Stimulated activated CD8-positive, alpha-beta memory T cell treated with anti-CD3 and anti-CD28 coated beads, Interleukin-7, amount 100 ng/mL, for 48 hours (primary cell): ENCODE data around the gene PANX1.

ENCODE experiments used
- DNase-seq, 2 donors: peaks; one replicate each; pipeline ENCODE4 v3.0.0-alpha.2; 2020; ENCODE audit warnings: low read depth in 1 of 2; ENCODE audit errors: extremely low read depth in 1 of 2

PANX1 gene

DNA sequence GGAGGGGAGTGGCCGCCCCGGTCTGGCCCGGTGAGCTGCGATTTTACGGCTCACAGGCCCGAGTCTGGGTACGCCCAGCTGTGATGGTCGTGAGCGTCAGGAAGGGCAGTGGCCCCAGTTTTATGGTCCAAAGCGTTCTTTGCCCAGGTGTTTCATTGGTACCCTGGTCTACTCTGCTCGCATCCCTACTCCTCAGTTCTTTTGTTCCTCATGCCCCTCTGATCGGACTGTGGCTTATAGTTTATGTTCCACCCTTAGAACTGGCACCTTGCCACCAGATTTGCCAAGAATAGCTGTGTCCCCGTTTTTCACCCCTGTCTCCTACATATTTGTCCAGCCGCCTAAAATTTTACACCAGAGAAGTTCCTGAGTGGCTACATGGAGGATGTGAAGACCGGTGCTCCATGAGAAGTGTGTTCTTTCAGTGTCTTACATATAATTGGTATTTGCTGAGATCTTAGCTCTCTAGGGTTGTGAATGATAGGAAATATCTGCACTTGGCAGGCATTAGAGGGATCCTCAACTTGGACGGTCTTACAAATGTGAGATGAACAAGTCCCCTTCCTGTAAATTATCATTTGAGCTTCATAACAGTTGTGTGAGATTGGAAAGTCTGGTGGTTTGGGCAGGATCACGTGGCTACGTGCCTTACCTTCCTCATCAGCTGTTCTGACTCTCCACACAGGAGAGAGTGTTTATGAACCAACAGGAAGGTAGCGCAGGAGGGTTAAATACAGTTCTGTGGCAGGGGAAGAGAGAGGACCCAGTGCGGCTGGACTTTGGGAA is 1.1 kb downstream of the PANX1 start:
- no peak for DNase-seq

DNA sequence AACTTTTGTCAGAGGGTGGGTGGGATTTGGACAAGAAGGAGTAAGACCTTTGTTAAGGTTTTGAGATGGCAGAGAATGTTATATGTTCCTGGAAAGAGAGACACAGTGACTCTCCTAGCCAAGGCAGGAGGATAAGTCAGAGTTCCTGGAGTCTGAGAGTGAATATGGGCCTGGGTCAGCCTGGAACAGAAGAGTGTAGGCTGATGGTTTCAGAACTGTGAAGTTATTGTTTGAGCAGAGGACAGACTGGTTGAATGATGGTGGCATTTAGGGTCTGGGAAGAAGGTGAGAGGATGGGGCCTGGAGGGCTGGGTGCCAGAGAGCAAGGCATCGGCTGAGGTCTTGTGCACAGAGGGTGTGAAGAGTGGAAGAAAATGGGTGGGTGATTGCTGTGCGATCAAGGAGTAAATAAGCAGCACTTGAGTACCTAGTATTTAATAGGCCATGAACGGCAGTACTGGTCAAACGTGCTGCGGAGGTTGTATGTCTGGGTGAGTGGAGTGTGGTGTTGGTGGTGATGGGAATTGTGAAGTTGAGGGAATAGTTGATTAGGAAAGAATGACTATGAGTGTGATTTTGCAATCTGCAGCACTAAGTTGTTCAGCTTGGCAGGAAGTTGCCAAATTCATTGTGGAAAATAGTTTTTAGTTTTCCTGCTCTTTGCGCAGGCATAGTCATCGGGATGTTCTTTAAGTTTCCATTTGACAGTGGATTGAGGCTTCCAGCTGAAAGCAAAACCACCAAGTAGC is 1.8 kb downstream of the PANX1 start:
- no peak for DNase-seq

DNA sequence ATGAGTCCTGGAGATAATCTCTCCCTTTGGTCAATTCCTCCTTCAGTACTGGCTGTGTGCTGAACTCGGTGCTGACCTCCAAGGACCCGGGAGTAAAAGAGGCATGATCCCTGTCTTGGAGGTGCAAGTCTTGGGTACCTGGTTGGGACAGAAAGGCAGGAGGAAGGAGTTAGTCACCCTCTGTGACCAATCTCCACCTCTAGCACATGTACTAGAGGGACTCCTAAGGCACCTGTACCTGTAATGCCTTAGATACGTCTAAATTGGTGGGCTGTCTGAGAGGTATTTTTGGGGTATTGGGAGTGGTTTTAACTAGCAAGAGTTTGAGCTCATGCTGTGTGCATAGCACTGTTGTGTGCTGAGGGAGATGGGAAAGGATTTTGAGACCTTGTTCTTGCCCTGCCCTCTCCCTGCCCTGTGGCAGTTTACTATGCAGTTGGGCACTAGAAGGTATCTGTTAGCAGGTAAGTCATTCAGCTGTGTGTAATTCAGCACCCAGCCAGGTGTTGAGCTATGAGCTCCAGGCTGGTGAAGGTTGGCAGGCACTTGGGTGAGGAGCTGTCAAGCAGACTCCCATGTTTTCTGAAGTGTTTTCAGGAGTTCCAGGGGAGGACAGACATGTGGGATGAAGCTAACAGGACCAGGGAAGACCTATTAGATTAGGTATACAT is 2.5 kb downstream of the PANX1 start:
- no peak for DNase-seq

DNA sequence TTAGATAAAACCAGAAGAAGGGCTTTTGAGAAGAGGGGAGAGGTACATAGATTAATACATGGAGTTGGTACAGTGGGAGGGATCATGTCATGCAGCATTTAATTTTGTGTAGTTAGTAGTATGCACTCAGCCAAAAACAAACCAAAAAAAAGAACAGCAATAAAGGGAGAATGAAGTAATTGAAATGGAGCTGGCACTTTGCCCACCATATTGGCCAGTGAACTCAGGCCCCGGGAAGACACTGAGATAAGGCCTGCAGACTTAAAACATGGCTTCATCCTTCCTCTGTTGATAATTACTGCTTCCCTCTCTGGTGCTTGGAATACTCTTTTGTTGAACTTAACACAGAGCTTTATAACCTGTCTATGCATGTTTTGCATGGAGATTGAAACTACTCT is 3.1 kb downstream of the PANX1 start:
- DNase-seq = no peak

DNA sequence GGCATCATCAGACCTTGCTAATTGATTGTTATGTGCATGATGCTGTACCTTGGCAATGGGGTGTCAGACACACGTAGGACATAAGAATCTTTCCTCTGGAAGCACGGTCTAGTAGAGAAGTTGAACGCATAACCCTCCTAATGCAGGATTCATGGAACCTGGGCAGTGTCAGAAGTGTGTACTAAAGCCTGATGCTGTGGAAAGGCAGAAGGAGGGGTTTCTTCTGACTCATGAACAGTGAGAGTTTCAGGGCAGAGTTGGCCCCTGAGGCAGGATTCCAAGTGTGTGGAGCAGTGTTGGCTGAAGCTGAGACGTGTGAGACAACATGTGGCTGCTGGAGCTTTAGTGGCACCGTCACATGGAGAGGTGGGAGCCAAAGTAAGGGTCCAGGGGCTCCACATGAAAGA is 3.5 kb downstream of the PANX1 start:
- DNase-seq = no peak

DNA sequence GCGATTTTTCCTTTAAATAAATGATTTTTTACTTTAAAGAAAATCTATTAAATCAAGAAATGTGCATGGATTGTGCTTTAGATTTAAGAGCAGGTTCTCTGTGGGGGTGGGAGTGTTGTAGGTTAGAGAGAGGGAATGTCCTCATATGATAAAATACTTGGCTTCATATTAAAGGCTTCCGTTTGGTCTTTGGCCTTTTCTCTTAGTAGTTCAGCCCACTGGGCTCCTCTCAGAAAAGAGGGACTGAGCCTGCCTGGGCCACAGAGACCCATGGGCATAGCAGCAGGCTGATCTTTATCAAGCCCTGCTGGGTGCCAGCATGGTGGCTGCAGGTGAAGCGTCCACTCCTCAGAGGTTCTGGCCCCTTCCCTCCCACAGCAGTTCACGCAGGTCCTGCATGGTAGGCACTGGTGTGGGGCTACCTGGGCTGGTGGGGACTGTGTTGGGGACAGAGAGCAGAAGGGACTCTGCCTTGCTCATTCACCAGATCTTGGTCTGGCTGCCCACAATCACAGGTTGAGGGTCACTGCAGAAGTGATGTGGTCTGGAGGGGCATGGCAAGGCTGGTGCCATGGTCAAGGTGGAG is 4.3 kb downstream of the PANX1 start:
- DNase-seq = no peak

DNA sequence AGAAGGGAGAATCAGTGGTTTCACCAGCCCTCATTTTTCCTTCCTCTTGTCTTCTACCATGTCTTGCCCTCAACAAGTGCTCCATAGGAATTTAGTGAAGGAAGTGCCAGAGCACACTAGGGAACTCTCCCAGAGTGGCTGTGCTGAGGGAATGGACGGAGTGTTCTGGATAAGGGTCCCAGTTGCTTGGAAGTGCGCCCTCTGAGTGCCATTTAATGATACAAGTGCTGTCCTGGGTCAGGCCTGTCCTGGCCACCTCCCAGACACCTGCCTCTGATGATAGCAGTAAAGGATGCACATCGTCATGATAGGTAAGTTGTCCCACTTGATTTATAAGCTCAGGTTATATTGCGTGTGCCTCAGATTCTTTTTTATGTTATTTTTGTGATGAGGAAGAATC is 5.1 kb downstream of the PANX1 start:
- no peak for DNase-seq

DNA sequence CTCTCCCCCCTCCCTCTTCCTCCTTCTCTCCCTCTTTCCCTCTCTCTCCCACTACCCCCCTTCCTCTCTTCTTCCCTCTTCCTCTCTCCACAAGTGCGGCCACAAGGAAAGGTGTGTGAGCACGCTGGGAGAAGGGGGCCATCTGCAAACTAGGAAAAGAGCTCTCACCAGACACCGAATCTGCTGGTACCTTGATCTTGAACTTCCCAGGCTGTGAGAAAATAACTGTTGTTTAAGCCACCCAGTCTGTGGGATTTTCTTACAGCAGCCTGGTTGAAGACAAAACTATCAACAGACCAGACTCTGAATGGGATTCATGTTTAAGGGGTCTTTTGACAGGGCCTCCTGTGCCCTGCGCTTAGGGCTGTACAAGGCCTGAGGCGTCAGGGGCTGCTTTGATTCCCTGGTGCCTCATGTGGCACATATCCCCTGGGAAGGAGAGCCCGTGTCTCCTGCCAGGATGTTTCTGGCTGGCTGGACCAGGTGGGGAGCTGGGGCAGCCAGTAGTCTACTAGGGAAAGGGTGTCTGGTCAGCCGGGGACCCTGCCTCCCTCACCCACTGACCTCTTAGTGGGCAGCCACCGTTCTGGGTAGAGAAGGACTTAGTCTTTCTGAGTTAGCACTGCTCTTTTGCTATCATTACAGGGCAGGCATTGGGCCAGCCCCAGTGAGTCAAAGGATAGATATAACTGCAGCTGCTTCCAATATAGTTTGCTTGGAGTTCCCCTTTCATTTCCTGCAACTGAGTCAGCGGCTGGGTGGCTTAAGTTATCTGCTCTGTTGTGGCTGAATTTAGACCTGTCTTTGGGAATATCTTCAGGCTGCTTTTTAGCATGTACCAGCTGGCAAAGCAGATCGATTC is 6.2 kb downstream of the PANX1 start:
- DNase-seq = no peak

DNA sequence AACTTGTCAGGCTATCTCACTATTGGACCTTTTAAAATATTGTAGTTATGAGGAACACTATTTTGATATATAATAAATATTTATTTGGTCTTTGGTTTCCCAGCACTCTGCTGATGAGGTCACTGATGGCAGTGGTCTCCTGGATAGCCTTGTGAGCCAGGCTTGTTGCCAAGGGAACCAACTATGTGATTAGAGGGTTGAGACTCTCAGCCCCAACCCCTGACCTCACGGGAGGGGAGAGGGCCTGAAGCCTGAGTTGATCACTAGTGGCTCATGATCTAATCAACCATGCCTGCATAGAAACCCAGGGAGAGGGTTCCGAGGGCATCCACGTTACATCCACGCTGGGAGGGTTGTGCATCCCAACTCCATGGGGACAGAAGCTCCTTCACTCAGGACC is 10.8 kb downstream of the PANX1 start:
- DNase-seq = no peak

DNA sequence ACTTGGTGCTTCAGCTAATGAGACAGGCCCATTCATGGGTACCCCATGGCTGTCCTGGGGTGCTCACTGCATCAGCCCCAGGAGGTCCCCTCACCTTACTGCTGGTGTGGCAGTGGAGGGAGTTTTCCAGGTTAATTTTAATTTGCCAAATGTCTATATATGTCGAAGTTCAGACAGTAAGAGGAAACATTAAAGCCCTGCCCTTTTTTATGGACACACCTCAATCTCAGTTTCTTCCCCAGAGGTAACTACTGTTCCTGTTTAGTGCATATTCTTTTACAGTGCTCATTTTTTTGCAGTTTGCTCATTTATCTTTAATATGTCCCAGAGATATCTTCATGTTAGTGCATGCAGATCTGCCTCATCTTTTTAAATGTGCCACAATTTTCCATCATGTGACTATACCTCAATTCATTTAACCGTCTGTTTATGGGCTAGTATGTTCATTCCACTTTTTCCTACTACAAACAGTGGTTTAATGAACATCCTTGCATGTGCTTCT is 11.6 kb downstream of the PANX1 start:
- DNase-seq = no peak

DNA sequence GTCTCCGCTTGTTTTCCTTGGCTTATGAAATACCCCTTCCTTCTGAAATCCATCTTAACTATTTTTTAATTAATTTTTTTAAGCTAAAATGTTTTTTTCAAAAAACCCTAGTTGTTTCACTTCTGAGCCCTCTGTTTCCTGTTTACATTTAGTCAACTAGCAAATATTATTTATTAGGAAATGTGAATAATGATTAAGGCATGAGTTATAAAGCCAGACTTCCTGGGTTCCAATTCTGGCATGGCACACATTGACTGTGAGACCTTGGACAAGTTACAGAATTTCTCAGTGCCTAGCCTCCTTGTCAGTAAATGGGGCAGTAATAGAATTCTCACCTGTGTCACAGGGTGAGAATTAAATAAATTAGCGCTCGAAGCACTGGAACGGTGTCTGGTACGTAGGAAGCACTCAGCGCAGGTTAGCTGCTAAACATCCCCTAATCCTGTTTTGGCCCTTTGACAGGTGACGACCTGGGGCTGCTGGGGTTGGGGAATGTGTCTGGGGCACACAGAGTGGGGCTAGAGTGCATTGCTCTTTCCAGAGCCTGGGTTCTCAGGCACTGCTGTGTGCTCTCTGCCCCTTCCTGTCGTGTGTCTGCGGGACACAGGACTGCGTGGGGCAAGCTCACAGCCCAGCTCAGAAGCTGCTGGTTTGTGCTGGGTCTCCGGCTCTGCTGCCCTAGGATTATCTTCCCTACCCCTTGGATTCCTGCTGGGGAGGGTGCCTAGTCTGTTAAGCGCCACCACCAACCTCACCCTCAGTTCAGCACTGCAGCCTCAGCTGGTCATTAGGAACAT is 13.1 kb downstream of the PANX1 start:
- DNase-seq = no peak

DNA sequence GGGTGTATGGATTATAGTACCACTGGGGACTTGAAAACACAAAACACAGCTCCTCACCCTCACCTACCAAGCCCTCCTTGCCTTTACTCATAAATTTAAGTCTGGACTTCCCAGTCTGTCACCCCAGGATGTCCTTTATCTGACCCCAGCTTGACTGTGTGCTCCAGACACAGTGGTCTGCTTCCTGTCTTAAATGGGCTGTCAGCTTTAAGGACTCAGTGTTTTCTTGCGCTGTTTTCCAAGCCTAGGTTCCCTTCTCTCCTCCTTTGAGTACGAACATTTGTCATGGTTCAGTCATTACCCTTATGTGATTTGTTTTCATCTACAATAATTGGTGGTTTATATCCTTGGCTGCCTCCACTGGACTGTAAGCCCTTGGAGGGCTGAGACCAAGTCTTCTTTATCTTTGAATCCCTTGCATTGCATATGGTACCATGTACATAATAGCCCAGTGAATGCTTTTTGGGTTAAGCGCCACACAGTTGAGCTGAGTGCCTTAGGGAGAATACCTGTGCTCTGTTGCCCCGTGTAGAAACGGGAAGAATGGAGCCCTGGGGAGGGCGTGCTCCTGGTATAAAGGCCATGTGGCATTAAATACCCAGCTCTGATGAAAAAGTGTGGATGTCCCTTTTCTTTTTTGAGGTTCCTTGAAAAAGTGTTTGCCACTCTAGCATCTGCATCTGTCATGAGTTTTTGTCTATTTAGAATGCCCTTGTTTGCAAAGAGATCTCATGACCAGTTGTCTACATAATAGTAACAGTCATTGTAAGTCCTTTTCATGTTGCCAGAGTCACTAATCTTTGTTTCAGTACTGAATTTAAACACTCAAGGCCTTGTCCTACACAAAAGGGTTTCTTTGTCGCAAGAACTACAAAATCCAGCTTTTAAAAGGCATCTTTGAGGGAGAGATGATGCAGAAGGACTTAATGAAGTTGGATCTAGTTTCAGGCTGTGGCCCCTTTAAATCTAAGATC is 14.0 kb downstream of the PANX1 start:
- no peak for DNase-seq

DNA sequence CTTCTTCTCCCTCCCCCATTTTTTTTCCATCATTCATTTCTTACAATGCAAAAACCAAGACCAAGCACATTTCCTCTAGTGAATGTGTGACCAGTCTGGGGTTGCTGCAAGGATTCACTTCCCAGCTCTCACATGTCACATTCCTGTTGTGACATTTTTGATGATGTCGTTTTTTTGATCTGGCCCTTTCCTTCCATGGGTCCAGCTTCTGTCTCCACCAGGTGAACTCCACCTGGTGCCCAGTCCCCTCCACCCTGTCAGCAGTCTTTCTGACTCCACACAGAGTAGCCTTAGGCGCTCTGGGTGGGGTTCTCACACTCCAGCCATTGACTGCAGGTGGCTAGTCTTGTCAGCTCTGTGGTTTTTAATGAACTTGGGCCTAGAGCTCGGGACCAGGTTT is 15.6 kb downstream of the PANX1 start:
- no peak for DNase-seq

DNA sequence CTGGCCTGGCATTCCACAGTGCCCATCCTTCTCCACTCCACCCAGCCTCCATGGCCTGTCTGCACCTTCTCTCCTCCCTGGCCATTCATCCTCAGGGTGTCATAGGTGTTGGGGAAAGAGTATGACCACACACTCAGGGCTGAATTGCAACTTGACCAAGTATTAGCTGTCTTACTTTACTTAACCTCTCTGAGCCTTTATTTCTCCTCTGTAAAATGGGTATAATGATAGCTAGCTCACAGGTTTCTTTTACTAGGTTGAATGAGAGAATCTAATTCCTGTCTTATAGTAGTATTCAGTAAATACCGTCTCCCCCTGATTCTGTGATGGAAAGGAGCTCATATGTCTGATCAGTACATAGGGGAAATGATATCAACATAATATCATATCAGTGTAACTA is 16.0 kb downstream of the PANX1 start:
- no peak for DNase-seq

DNA sequence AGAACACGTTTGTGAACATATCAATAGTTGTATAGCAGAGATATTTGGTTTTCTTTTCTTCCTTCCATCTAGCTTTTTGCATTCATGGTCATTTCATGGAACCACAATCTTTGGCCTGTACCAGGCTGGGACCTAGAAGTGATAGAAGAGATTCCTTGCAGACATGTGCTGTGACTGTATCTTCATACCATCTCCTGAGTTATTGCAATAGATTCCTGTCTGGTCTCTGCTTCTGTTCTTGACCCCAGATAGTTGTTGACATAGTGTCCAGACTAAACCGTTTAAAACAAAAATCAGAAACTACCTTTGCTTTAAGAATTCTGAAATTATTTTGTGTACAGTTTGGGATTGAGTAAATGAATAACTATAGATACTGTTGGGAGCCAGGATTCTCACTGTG is 16.8 kb downstream of the PANX1 start:
- no peak for DNase-seq

DNA sequence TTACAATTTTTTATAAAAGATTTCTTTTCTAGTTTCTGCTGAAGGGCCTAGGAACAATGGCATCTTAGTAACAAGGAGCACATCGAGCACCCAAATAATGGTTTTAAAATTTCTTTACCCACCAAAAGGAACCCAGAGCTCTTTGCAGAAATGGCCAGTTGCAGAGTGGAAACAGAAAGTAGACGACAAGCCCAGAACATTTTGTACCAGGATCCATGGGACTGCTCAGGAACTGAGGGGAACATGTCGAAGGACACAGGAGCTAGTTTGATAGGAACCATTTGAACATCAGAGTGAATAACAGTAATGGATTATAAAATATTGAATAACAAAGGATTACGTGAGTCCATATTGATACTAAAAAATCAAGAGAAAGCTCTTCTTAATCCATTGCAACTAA is 17.3 kb downstream of the PANX1 start:
- DNase-seq = no peak

DNA sequence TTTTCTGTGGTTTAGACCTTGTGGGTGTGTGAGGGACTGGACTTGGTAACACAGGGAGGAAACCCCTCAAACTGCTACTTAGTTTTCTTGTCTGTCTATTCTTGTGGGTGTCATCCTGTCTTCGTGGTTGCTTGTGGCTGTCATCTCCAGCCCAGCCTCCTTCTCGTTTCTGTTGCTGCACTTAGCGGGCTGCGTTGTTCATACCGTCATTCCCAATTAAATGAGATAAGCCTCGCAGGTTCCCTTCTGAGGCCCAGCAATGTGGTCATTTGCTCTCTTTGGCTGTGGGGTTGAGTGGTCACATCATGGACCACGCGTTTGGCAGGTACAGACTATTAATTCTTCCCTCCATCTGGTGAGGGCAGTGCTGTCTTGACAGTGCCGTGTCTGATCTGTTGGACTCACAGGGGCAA is 18.8 kb downstream of the PANX1 start:
- DNase-seq = no peak

DNA sequence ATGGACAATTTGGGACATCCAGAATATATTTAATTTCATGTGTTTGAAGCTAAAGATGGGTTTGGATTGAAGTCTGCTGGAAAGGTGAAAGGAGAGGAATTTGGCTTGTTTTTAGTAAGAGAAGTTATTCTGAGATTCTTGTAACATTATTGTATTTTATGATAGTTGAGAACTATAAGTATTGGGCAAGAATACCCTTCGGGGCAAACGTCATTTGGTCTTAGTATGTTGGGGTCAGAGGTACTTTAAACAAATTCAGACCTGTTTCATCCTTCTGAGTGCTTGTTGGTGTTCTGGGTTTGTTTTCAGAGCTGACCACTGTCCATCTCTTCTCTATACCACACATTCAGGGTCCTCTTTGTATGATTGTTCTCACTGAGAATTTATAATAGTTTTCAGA is 19.5 kb downstream of the PANX1 start:
- no peak for DNase-seq
